ENCODE results near the gene ROMO1. TPM values are rescaled to one million over a fixed set of nuclear protein-coding genes. Genes with fewer than 3 reads are reported as not detected.
"Not testable (repeated sequence)": the region's sequence is repeated elsewhere in the genome, so short reads cannot be mapped to it uniquely, and the experiment has no call there.

ROMO1 gene
- total and polyA plus RNA-seq, 4 experiments from 2014 or later, result 38.4 to 335 (median 158) TPM

DNA sequence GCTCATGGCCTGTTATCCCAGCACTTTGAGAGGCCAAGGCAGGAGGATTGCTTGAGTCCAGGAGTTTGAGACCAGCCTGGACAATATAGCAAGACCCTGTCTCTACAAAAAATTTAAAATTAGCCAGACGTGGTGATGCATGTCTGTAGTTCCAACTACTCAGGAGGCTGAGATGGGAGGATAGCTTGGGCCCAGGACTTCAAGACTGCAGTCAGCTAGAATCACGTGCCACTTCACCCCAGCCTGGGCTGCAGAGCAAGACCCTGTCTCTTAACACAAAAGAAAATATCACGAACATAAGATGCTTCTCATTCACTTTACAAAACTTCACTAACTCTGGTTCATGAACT lies 45.3 kb downstream of the ROMO1 start:
- DNase-seq; H3K9me3 Mint-ChIP-seq; H3K27me3 ChIP-seq (ENCODE audit: insufficient read depth, low read length); H3K36me3 ChIP-seq (ENCODE audit: insufficient read depth, low read length); H3K9me3 ChIP-seq (ENCODE audit: control insufficient read depth in 1 of 2, low read length in 2 of 2); H3K27me3 Mint-ChIP-seq: not testable (repeated sequence)
- peak overlapping the region; percentile 48 to 100 (median 100) for H3K27ac Mint-ChIP-seq
- Histone ChIP-seq H3K27ac (ENCODE audit: low read depth, low read length) (peak overlapping the region; percentile 100), H3K4me3 (ENCODE audit: low read length in 2 of 2) (peak overlapping the region in 1 of 2 donors; percentile 52), H3K4me1 (ENCODE audit: insufficient read depth, low read length) (peaks cover 35% of the 10 kb centered on the region)
- peaks cover 17 to 32% of the 10 kb centered on the region in 2 donors for H3K36me3 Mint-ChIP-seq
- intact Hi-C loops (cut with micrococcal nuclease), result loop anchor here (5.0 kb wide), 1 partner anchor 202 kb away; the partner anchor contains the start of gene ERGIC3
- peaks cover 17 to 45% (median 28%) of the 10 kb centered on the region in 4 donors for H3K4me1 Mint-ChIP-seq
- H3K4me3 Mint-ChIP-seq, result peak overlapping the region; percentile 15 to 100 (median 98)
- CTCF ChIA-PET (ENCODE audit: partially characterized antibody), result interaction anchor here (1.2 to 4.9 kb wide), 4 partner anchors 23 to 210 kb away, joined by 3 to 63 read pairs (median 34); partner anchors contain the start of genes PHF20 and SCAND1
- POLR2A ChIA-PET (ENCODE audit: partially characterized antibody), result interaction anchor here (0.6 to 12.3 kb wide), 14 partner anchors 10 to 466 kb away, joined by 3 to 1007 read pairs (median 10); partner anchors contain the start of genes CPNE1, ERGIC3, MMP24OS and NFS1

Other genes starting within 250 kb of the ROMO1 start
- gene CEP250, start 243.8 kb upstream of the ROMO1 start, total RNA-seq, result 10 to 100 TPM; 71.3 to 76.9 TPM
- gene CEP250, start 243.8 kb upstream of the ROMO1 start, polyA plus RNA-seq, result 10 to 100 TPM in 1 of 2 donors, 1 to 10 TPM in 1; 4.4 to 14.1 TPM
- not detected for gene C20orf173, start 169.8 kb upstream of the ROMO1 start, total RNA-seq
- gene C20orf173, start 169.8 kb upstream of the ROMO1 start, polyA plus RNA-seq, result not detected
- 100 to 1,000 TPM; 148 to 151 TPM for gene ERGIC3, start 157.3 kb upstream of the ROMO1 start, total RNA-seq
- gene ERGIC3, start 157.3 kb upstream of the ROMO1 start, polyA plus RNA-seq, result 100 to 1,000 TPM; 134 to 137 TPM
- gene SPAG4, start 83.6 kb upstream of the ROMO1 start, total RNA-seq, result 1 to 10 TPM in 1 of 2 experiments, under 1 TPM in 1; 0.47 to 1.3 TPM
- gene SPAG4, start 83.6 kb upstream of the ROMO1 start, polyA plus RNA-seq, result under 1 TPM; 0.69 to 0.79 TPM
- gene CPNE1, start 34.5 kb upstream of the ROMO1 start, total RNA-seq, result 100 to 1,000 TPM; 316 to 353 TPM
- gene CPNE1, start 34.5 kb upstream of the ROMO1 start, polyA plus RNA-seq, result 100 to 1,000 TPM; 305 to 343 TPM
- gene RBM12, start 34.5 kb upstream of the ROMO1 start, total RNA-seq, result 100 to 1,000 TPM; 129 to 138 TPM
- 10 to 100 TPM; 29.9 to 52.8 TPM for gene RBM12, start 34.5 kb upstream of the ROMO1 start, polyA plus RNA-seq
- gene NFS1, start 53 bp upstream of the ROMO1 start, total RNA-seq, result 10 to 100 TPM; 30.3 to 33.6 TPM
- 10 to 100 TPM in 1 of 2 donors, 1 to 10 TPM in 1; 6.3 to 28.3 TPM for gene NFS1, start 53 bp upstream of the ROMO1 start, polyA plus RNA-seq
- gene RBM39, start 42.9 kb downstream of the ROMO1 start, total RNA-seq, result 100 to 1,000 TPM; 631 to 665 TPM
- gene RBM39, start 42.9 kb downstream of the ROMO1 start, polyA plus RNA-seq, result 100 to 1,000 TPM in 1 of 2 donors, 10 to 100 TPM in 1; 76.7 to 153 TPM
- gene PHF20, start 72.6 kb downstream of the ROMO1 start, total RNA-seq, result 10 to 100 TPM; 72.9 to 82.3 TPM
- 100 to 1,000 TPM; 106 to 126 TPM for gene PHF20, start 72.6 kb downstream of the ROMO1 start, polyA plus RNA-seq